SK-MEL-5 (cell line): Measurements from ENCODE around the gene CPEB1. TPM values are rescaled to one million over a fixed set of nuclear protein-coding genes. Genes with fewer than 3 reads are reported as not detected.

Experiments
- DNase-seq: peaks from one replicate; pipeline ENCODE4 v3.0.0-alpha.2; 2016; ENCODE audit warnings: low read depth, low spot score
- in situ Hi-C: cut with HindIII; loops from 2 replicates; pipeline ENCODE4 v1.10.0; 2016; ENCODE audit warnings: low sequenced_read_pairs, high pct_unique_total_duplicates, low pct_unique_long_range_greater_than_20kb
- total RNA-seq: library from RNA; depleted of rRNA; stranded (reverse); fragments of >200 nt; shearing (Covaris generic); gene quantifications from 2 replicates; pipeline ENCODE4 v1.2.3, GENCODE V29; 2014

Gene CPEB1
- total RNA-seq, 1 experiment from 2014 or later, result 14.1 TPM

DNA sequence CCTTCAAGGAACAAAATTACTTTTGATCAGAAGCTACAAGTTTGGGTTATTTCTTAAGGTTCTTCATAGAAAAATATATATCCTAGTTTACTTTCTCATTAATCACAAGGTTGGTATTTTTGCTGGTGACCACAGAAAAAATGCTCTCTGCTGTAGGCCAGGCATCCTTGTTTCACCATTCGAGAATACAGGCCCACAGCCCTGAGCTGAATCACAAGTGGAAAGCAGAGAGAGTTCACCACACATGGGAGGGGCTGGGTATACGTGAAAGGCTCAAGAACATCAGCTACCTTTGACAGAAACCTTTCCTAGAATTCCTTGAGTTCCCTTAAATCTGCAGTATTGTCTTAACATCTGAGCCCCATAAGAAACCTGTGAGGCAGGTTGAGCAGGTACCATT is 23.2 kb downstream of the CPEB1 start:
- in situ Hi-C loops, result no loop called here
- no peak for DNase-seq

DNA sequence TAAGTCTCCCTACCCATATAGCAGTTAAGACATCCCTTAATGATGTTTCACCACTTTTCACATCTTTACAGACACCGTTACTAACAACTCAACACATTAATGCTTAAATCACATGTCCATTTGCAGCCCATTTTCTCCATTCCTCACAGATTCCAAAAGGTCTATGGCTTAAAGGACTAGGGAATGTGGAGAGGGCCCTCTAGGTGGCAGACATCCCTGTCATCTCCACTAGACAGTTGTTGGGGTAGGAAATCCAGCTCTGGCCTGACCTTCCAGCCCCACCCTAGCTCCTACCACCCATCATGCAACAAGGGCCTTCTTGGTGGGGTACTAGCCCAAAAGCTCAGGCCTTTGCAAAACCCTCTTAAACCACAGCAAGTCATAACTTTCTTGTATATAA is 25.2 kb downstream of the CPEB1 start:
- in situ Hi-C loops, result no loop called here
- DNase-seq, result peak; percentile 60

DNA sequence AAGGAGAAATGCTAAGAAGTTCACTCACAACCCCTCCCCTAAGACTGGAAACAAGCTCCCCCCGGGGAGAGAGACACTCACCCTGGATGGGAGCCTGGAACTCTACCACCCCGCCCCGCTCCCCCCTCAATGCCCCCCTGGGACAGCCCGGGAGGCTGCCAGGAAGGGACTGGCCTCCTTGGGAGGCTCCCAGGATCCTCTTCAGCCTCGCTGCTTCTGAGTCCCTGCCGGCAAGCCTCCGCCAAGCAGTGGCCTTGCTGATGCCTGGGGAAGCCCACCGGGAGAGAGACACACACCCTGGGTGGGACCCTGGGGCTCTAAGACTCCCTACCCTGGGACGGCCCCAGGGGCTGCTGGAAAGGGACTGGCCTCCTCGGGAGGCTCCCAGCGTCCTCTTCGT is 33.4 kb downstream of the CPEB1 start:
- no peak for DNase-seq
- in situ Hi-C loops, result no loop called here

DNA sequence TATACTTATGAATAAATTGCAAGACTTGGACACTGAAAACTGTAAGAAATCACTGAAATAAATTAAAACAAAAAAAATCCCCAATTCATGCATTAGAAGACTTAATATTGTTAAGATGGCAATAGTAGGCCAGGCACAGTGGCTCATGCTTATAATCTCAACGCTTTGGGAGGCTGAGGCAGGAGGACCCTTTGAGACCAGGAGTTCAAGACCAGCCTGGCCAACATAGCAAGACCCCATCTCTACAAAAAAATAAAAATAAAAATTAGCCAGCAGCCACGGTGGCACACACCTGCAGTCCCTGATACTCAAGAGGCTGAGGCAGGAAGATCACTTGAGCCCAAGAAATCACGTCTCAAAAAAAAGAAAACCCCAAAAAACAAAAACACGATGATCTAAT is 35.8 kb downstream of the CPEB1 start:
- in situ Hi-C loops, result no loop called here
- DNase-seq, result no peak

DNA sequence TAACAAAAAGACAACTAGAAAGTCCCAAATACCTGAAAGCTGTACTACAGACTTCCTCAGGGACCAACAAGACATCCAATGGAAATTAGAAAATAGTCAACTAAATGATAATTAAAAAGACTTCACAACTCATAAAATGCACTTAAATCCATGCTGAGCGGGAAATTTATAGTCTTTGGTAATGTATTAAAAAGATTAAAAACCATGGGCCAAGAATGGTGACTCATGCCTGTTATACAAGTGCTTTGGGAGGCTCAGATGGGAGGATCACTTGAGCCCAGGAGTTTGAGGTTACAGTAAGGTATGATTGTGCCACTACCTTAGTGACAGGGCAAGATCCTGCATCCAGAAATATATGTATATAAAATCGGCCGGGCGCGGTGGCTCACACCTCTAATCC is 45.0 kb downstream of the CPEB1 start:
- in situ Hi-C loops, result no loop called here
- DNase-seq, result no peak

DNA sequence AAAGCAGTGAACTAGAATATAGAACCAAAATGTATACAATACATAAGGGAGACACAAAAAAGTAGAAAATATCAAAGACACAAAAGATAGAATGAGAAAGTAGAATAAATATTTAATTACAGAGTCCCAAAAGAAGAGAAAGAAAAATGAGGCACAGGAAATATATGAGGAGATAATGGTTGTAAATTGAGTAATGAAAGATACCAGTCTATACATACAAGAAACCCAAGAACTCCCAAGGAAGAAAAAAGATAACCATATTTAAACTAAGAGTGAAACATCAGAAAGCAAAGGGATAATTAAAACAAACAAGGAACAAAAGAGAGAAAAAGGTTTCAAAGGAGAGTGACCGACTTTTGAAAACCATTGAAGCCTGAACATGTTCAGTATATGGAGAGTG is 47.3 kb downstream of the CPEB1 start:
- in situ Hi-C loops, result no loop called here
- no peak for DNase-seq

DNA sequence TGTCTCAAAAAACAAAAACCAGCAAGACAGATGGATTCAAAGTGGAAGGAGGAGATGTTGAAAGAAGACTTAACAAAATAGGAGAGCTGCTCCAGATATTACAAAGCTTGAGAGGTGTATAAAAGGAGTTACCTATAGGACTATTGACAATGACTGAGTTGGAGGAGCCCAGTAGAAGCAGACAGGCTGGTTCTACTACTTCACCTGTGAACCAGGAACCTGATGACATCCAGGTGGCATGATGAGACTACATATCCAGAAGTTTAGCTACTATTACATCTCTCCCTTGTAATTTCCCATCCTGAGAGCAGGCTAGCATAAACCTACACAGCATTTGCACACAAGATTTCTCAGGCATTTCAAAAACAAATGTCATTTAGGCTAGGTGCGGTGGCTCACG is 49.3 kb downstream of the CPEB1 start:
- in situ Hi-C loops, result no loop called here
- no peak for DNase-seq

DNA sequence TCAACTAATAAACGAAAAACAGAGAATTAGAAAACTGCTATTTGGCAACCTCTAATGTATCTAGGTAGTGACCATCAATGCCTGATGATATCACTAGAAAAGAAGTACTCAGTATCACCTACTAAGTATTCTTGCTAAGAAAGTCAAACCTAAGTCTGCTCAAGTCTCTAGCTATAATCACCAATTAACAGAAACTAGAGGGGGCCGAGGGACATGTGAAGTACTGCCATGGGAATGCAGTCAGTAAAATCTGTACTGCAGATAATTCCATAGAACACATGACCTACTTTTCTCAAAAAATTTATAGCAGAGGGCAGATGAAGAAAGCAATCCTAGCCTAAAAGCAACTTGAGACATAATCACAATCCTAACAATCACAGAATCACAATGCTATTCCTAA is 51.4 kb downstream of the CPEB1 start:
- no peak for DNase-seq
- in situ Hi-C loops, result no loop called here

DNA sequence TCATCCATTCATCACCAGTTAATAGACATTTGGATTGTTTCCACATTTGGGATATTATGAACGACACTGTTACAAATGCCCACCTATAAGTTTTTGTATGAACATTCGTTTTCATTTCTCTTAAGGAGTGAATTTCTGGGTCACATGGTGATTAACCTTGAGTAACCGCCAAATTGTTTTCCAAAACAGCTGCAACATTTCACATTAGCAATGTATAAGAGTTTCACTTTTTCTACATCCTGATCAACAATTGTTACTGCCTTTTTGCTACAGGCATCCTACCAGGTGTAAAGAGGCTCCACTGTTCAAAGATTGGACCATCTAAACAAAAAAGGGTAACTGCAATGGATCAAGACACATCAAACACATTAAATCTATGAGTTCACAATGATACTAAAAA is 52.0 kb downstream of the CPEB1 start:
- in situ Hi-C loops, result no loop called here
- no peak for DNase-seq

DNA sequence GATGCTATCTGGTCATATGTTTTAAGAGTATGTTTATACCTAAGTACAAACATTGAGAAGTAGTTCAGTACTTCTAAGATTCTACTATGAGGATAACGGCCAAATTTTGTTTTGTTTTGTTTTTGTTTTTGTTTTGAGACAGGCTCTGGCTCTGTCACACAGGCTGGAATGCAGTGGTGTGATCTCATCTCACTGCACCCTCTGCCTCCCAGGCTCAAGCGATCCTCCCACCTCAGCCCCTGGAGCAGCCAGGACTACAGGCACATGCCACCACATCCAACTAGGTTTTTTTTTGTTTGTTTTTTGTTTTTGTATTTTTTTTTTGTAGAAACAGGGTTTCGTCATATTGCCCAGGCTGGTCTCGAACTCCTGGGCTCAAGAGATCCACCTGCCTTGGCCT is 59.4 kb downstream of the CPEB1 start:
- in situ Hi-C loops, result no loop called here
- DNase-seq, result no peak

DNA sequence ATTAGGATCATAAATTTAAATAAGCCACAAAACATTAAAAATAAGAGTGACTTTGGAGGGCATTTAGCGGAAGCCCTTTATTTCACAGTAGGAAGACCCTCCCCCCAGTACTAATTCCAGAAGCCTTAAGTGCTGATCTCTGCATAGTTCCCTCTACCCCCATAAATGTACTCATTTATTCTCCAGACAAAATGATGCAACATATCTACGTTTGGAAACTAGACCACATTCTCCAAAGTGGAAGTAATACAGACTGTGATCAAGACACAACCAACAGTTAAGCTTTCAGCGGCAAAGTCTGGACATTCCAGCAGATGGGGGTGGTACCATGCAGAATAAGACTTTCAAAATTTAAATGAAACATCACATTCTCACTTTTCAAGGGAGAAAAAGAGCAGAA is 62.1 kb downstream of the CPEB1 start:
- in situ Hi-C loops, result no loop called here

DNA sequence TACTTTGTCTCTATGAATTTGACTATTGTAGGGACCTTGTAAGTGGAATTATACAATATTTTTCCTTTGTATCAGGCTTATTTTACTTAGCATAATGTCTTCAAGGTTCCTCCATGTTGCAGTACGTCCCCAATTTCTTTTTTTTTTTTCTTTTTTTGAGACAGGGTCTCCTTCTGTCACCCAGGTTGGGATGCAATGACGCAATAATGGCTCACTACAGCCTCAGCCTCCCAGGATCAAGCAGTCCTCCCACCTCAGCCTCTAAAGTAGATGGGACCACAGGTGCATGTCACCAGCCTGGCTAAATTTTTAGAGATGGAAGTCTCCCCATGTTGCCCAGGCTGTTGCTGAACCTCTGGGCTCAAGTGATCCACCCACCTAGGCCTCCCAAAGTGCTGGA is 66.5 kb downstream of the CPEB1 start:
- in situ Hi-C loops, result no loop called here
- no peak for DNase-seq

More for the DNA sequence above, 62.1 kb downstream of the CPEB1 start:
- DNase-seq, result peak; percentile 88

DNA sequence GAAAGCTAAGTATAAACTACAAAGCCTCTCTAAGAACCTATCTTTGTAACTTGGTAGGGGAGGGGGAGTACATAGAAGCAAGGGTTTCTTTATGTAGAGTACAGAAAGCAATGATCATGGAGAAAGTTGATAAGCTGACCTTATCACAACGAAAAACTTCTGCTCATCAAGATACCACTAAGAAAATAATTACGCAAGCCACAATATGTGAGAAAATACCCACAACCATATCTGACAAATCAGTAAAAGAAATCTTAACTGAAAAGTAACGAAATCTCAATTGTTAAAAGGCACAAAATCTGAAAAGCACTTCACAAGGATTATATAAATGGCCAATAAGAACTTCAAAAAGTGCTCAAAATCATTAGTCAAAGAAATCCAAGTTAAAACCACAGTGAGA is 71.8 kb downstream of the CPEB1 start:
- DNase-seq, result no peak
- in situ Hi-C loops, result no loop called here

DNA sequence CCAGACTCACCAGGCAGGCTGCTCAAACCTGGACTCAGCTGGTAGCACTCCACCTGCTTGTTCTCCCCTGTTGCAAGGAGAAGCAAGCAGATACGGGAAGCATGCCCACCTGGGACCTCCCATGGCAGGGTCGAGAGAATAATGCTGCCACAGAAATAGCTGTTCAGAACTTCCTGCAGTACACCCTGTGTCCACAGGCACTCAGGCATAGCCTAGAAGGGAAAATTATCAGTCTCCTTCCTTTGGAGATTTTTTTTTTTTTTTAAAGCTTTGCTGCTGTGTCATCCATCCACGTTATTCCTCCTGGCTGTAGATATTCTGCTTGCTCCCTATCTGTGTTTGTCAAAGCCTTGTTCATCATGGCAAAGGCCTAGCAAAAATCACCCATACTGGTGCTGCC is 74.2 kb downstream of the CPEB1 start:
- peak; percentile 15 for DNase-seq
- in situ Hi-C loops, result no loop called here

DNA sequence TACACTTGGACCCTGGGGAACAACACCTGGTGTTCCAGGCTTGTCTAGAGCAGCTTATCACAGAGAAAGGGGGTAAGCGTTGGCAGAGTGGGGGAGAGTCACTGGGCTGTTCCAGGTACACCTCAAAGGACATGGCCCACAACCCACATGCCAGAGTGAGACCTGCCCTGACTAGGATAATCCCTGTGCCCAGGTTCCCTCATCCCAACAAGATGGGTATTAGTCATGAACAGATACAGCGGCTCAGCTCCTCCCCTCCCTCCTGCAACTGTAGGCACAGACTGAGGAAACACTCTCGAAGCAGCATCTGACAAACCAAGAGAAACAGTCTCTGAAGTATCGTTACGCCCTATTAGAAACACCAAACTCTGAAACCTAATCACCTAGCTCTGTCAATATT is 74.9 kb downstream of the CPEB1 start:
- in situ Hi-C loops, result no loop called here
- DNase-seq, result no peak

DNA sequence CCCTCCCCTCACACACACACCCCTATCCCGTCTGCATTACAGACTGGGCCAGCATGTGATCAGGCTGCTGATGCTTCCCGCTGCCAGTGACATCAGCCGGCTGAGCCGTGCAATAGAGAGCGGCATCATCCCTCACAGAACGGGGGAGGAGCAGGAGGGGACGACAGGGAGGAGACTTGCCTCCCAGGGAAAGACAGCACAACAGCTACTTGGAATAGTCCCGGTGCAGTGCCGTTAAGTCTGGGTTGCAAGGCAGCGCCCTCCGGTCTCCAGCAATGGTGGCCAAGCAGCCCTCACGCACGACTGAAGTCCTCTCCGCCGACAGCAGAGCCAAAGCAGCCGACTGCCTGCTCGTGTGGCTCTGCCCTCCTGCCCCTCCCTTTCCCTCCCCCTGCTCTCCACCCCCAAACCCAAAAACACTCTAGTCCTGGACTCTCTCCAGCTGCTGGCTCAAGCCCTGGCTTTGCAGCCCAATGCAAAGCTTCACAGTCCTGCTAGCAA is 75.4 kb downstream of the CPEB1 start:
- peak; percentile 77 for DNase-seq

DNA sequence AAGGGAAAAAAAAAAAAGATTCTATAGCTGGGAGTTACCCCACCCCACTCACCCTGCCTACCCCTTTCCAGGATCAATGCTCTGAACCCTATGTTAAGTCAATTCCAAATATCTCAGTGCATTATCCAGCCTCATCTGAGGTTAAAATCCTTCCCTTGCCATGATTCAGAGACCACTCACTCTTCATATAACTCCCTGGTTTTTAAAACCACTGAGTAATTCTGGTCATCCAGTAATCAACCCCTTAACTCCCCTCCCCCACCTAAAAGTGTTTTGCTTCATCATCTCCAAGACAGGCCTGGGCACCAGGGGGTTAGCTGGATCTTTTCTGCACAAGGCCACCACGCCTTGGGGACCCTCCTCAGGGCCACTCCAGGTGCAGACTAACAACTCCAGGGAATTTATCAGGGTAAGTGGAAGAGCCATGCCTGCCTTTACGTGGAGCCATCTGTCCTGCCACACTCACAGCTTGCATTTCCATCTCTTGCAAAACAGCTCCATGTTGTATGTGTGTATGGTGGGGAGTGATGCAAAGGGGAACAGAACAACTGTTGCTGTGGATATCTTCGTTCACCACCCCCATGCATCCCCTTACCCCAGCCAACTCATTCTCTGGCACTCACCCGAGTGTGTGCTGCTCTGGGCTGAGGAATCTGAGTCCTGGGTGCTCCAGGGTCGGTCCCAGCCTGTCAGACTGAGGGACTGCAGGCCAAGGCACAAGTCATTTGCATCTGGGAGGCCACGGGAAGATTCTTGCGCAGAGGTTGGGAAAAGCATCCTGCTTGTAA is 76.2 kb downstream of the CPEB1 start:
- DNase-seq, result no peak

More for the DNA sequence above, 75.4 kb downstream of the CPEB1 start:
- in situ Hi-C loops, result no loop called here

DNA sequence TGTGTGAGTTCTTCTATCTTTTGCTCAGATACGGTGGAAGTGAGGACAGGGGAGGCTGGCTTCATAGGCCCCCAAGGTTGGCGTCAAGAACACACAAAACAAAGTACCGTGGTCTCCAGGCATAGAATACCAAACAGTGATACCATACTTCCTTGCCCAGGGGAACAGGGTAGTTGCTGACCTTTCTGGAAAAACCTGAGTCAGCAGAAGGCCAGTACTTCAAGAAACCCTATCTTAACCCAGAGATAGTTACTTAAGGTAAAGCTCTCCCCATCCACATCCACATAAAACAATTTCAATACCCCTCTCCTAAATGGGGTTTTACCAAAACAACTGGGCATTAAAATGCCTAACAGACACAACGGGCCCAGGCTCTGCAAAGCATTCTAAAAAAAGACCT is 77.3 kb downstream of the CPEB1 start:
- no peak for DNase-seq
- in situ Hi-C loops, result no loop called here

More for the DNA sequence above, 76.2 kb downstream of the CPEB1 start:
- in situ Hi-C loops, result no loop called here

DNA sequence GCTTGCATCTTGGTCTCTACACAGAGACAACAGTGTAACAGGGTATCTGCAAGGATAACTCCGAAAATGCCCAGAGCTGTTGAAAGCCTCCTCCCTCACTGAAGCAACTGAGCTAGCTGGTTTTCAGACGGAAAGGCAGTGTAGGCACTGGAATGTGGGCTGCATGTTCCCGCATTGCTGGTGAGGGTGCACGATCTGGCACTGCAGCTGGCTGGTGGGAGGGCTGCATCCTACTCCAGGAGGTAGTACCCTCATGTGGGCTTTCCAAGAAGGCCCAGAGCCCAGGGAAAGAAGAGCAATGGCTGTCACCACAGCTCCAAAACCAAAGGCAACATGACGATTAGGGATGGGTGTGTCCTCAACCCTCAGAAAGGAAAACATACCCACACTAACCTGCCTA is 78.2 kb downstream of the CPEB1 start:
- no peak for DNase-seq
- in situ Hi-C loops, result no loop called here

DNA sequence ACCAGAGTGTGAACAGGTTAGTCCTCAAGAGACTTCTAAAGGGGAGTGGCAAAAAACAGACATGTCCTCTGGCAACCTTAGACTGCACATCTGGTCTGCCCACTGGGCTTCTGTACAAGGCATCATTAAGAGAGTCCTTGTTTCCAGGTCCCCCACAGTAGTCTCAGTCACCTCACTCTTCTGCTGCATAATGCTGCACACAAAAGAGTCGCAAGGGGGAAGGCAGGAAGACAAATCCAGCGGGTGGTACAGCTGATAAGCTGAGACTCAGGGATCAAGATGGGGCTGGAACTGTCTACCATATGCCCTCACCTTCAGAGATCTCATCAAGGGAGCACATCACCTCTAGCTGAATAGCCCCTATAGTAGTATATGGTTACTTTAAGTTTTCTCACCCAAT is 79.5 kb downstream of the CPEB1 start:
- in situ Hi-C loops, result no loop called here
- DNase-seq, result no peak
